OCI-LY7 (cell line): ENCODE results near the gene TEAD2. TPM values are rescaled to one million over a fixed set of nuclear protein-coding genes. Genes with fewer than 3 reads are reported as not detected.
"Not testable (repeated sequence)": the region's sequence is repeated elsewhere in the genome, so short reads cannot be mapped to it uniquely, and the experiment has no call there.

Experiments used
- BruUV-seq: library from RNA; stranded (reverse); fragments of 400-500 nt; replicated peaks from 2 replicates; lab custom pipeline; 2021; lab: Mats Ljungman, UMichigan
- CTCF ChIA-PET: fragments of 300-600 bp; sonication (Branson Sonifier 250); formaldehyde crosslinking; loops from one replicate; lab custom pipeline; 2022; ENCODE audit warnings: antibody characterized with exemption; ENCODE audit not compliant: unreplicated experiment; lab: Charles Lee
- POLR2A ChIA-PET: fragments of 300-600 bp; sonication (Branson Sonifier 250); formaldehyde crosslinking; loops from one replicate; lab custom pipeline; 2022; ENCODE audit warnings: antibody characterized with exemption; lab: Charles Lee
- DNase-seq: peaks from one replicate; pipeline ENCODE4 v3.0.0-alpha.2; 2015; ENCODE audit warnings: low spot score
- H2AFZ ChIP-seq: fragments of 200-600 bp; sonication (generic), shearing (Covaris generic); 2 replicates; pipeline ENCODE4 v1.6.1; 2014; ENCODE audit warnings: mild to moderate bottlenecking, antibody characterized with exemption, low read length, moderate library complexity
- H3K27ac ChIP-seq: fragments of 200-600 bp; sonication (generic); 2 replicates; pipeline ENCODE4 v1.5.1; 2014; ENCODE audit warnings: mixed run types, low read depth, mild to moderate bottlenecking, moderate library complexity, low read length, inconsistent platforms; ENCODE audit not compliant: poor library complexity, severe bottlenecking
- H3K36me3 ChIP-seq: fragments of 200-600 bp; sonication (generic); 2 replicates; pipeline ENCODE4 v1.6.1; 2014; ENCODE audit warnings: mild to moderate bottlenecking, antibody characterized with exemption, low read length, moderate library complexity, mixed read lengths; ENCODE audit not compliant: insufficient read depth
- H3K4me1 ChIP-seq: fragments of 200-600 bp; sonication (generic); 2 replicates; pipeline ENCODE4 v1.5.1; 2014; ENCODE audit warnings: mild to moderate bottlenecking, low read length; ENCODE audit not compliant: insufficient read depth, poor library complexity, severe bottlenecking
- H3K4me2 ChIP-seq: fragments of 200-600 bp; sonication (generic); 2 replicates; pipeline ENCODE4 v1.6.1; 2014; ENCODE audit warnings: mild to moderate bottlenecking, low read length
- H3K4me3 ChIP-seq: fragments of 200-600 bp; sonication (generic); 2 replicates; pipeline ENCODE4 v1.5.1; 2014; ENCODE audit warnings: mild to moderate bottlenecking, low read depth, low read length; ENCODE audit not compliant: poor library complexity, severe bottlenecking
- H3K79me2 ChIP-seq: fragments of 200-600 bp; sonication (generic); 2 replicates; pipeline ENCODE4 v1.6.1; 2016; ENCODE audit warnings: low read depth, mild to moderate bottlenecking, low read length, moderate library complexity, mixed read lengths; ENCODE audit not compliant: insufficient read depth
- H3K9me2 ChIP-seq: fragments of 200-600 bp; sonication (generic); 2 replicates; pipeline ENCODE4 v1.6.1; 2016; ENCODE audit warnings: mild to moderate bottlenecking, low read length, mixed read lengths; ENCODE audit not compliant: insufficient read depth
- H3K9me3 ChIP-seq: fragments of 200-600 bp; sonication (generic); 2 replicates; pipeline ENCODE4 v1.6.1; 2014; ENCODE audit warnings: mild to moderate bottlenecking, mixed run types, low read length, mixed read lengths
- H4K20me1 ChIP-seq: fragments of 200-600 bp; sonication (generic); 2 replicates; pipeline ENCODE4 v1.6.1; 2014; ENCODE audit warnings: mild to moderate bottlenecking, antibody characterized with exemption, low read length, moderate library complexity, mixed read lengths; ENCODE audit not compliant: insufficient read depth
- CTCF ChIP-seq: fragments of 200-600 bp; sonication (generic); conservative IDR thresholded peaks from 2 replicates; pipeline ENCODE4 v1.5.1; 2014; ENCODE audit warnings: mild to moderate bottlenecking, antibody characterized with exemption, low read length, moderate library complexity, mixed read lengths
- EZH2phosphoT487 ChIP-seq: fragments of 200-600 bp; sonication (generic); IDR thresholded peaks from 2 replicates; pipeline ENCODE4 v1.6.1; 2018; ENCODE audit warnings: low read depth, borderline replicate concordance, mild to moderate bottlenecking, mixed run types, antibody characterized with exemption, low read length, moderate library complexity, mixed read lengths
- intact Hi-C: fragments of 100-400 bp; cut with micrococcal nuclease; formaldehyde crosslinking; loops from one replicate; pipeline ENCODE4 v1.10.0; 2022; ENCODE audit not compliant: unreplicated experiment
- total RNA-seq, 2 experiments: library from RNA; depleted of rRNA in 1 of 2; stranded (reverse); fragments of >200 nt in 1 of 2; shearing (Covaris generic) in 1 of 2; gene quantifications; 2 replicates each; pipeline ENCODE4 v1.2.3, GENCODE V29; 2014 to 2022

The TEAD2 gene
- total RNA-seq, 2 experiments from 2014 or later = 4.9 to 5.3 TPM

GRCh38 chr19:49374665-49375434, 12.6 kb upstream of the TEAD2 start:
- POLR2A ChIA-PET = interaction anchor here (1.0 kb wide), 1 partner anchor 11 kb away, joined by 4 read pairs; no protein-coding TSS in a partner anchor
- Histone ChIP-seq H2AFZ (no peak overlapping the region), H3K4me1 (peaks cover 13% of the 10 kb centered on the region), H3K4me2 (no peak overlapping the region), H4K20me1 (no peaks in the 10 kb centered on the region), H3K27ac (no peak overlapping the region), H3K9me2 (no peaks in the 10 kb centered on the region), H3K9me3 (no peaks in the 10 kb centered on the region; the same call in 1 of the 2 replicates), H3K36me3 (no peaks in the 10 kb centered on the region), H3K4me3 (no peak overlapping the region), H3K79me2 (no peaks in the 10 kb centered on the region)
- DNase-seq = no peak
- CTCF ChIA-PET = interaction anchor here (0.8 kb wide), 1 partner anchor 35 kb away, joined by 3 read pairs; no protein-coding TSS in a partner anchor
- TF ChIP-seq EZH2phosphoT487 = no peak
- TF ChIP-seq CTCF = no peak
- intact Hi-C loops = no loop called here
- no TSS peak for BruUV-seq

- H3K36me3 ChIP-seq = not testable (repeated sequence)
- H3K4me2 ChIP-seq = peak overlapping the region; percentile 23; the same call in 1 of the 2 replicates
Observed at GRCh38 chr19:49373174-49373573, 11.0 kb upstream of the TEAD2 start.

GRCh38 chr19:49371184-49371583, 9.0 kb upstream of the TEAD2 start:
- Histone ChIP-seq H3K9me2 (no peaks in the 10 kb centered on the region), H3K4me2 (no peak overlapping the region), H3K4me3 (no peak overlapping the region), H3K27ac (no peak overlapping the region), H3K36me3 (no peaks in the 10 kb centered on the region; the same call in 1 of the 2 replicates), H3K4me1 (peaks cover 8% of the 10 kb centered on the region), H3K79me2 (no peaks in the 10 kb centered on the region), H3K9me3 (peaks cover 12% of the 10 kb centered on the region; the same call in 1 of the 2 replicates), H4K20me1 (no peaks in the 10 kb centered on the region), H2AFZ (no peak overlapping the region)
- BruUV-seq = no TSS peak
- no peak for DNase-seq
- intact Hi-C loops = no loop called here
- CTCF ChIA-PET = no interaction called here
- POLR2A ChIA-PET = no interaction called here
- no peak for TF ChIP-seq CTCF
- TF ChIP-seq EZH2phosphoT487 = no peak

More at GRCh38 chr19:49373174-49373573, 11.0 kb upstream of the TEAD2 start:
- POLR2A ChIA-PET = interaction anchor here (0.6 kb wide), 1 partner anchor 15 kb away, joined by 4 read pairs; no protein-coding TSS in a partner anchor
- CTCF ChIA-PET, H4K20me1 ChIP-seq, H2AFZ ChIP-seq, DNase-seq, H3K4me3 ChIP-seq, H3K4me1 ChIP-seq, H3K9me2 ChIP-seq, BruUV-seq, intact Hi-C loops, H3K79me2 ChIP-seq, H3K27ac ChIP-seq: not testable (repeated sequence)
- peaks cover 12% of the 10 kb centered on the region; the same call in 1 of the 2 replicates for H3K9me3 ChIP-seq
